ENCODE data around the gene DEDD2.
A peak's percentile ranks its signal among the peaks of the same experiment; 100 is the strongest.

Gene DEDD2

GRCh38 chr19:42248270-42249148 is 31.0 kb upstream of the DEDD2 start:
- DNase-seq (ENCODE audit: low spot score), result no peak

- DNase-seq (ENCODE audit: low spot score), result no peak
These were observed 30.2 kb upstream of the DEDD2 start for GRCh38 chr19:42247640-42248199.

- DNase-seq (ENCODE audit: low spot score), result no peak
These were observed 29.6 kb upstream of the DEDD2 start for GRCh38 chr19:42246922-42247639.

- peak; percentile 64 for DNase-seq (ENCODE audit: low spot score)
These were observed 28.9 kb upstream of the DEDD2 start for GRCh38 chr19:42246143-42246921.

GRCh38 chr19:42245231-42245630 is 27.8 kb upstream of the DEDD2 start:
- no peak for DNase-seq (ENCODE audit: low spot score)

- peak; percentile 81 for DNase-seq (ENCODE audit: low spot score)
These were observed 27.1 kb upstream of the DEDD2 start for GRCh38 chr19:42244347-42245220.

- peak; percentile 97 for DNase-seq (ENCODE audit: low spot score)
These were observed 25.3 kb upstream of the DEDD2 start, which contains the start of gene GSK3A for GRCh38 chr19:42242512-42243409. GSK3A (minus strand) TSS chr19:42242602; CDS start chr19:42242465, 137 bp downstream.

- no peak for DNase-seq (ENCODE audit: low spot score)
These were observed 24.6 kb upstream of the DEDD2 start for GRCh38 chr19:42242069-42242511.

GRCh38 chr19:42241279-42241678 is 23.8 kb upstream of the DEDD2 start:
- DNase-seq (ENCODE audit: low spot score), result no peak

GRCh38 chr19:42239544-42240220 is 22.2 kb upstream of the DEDD2 start:
- DNase-seq (ENCODE audit: low spot score), result no peak

GRCh38 chr19:42235181-42235580 is 17.7 kb upstream of the DEDD2 start:
- DNase-seq (ENCODE audit: low spot score), result no peak

- no peak for DNase-seq (ENCODE audit: low spot score)
These were observed 16.9 kb upstream of the DEDD2 start for GRCh38 chr19:42234364-42234763.

- no peak for DNase-seq (ENCODE audit: low spot score)
These were observed 16.3 kb upstream of the DEDD2 start for GRCh38 chr19:42233678-42234292.

GRCh38 chr19:42233106-42233505 is 15.6 kb upstream of the DEDD2 start:
- no peak for DNase-seq (ENCODE audit: low spot score)

- DNase-seq (ENCODE audit: low spot score), result no peak
These were observed 15.0 kb upstream of the DEDD2 start for GRCh38 chr19:42232435-42232834.

- DNase-seq (ENCODE audit: low spot score), result no peak
These were observed 13.1 kb upstream of the DEDD2 start for GRCh38 chr19:42230571-42230970.

GRCh38 chr19:42229855-42230351 is 12.4 kb upstream of the DEDD2 start:
- no peak for DNase-seq (ENCODE audit: low spot score)

GRCh38 chr19:42229301-42229854 is 11.9 kb upstream of the DEDD2 start:
- no peak for DNase-seq (ENCODE audit: low spot score)
